Osteoblast (primary cell): ENCODE measurements around the gene BCAS3. TPM values are rescaled to one million over a fixed set of nuclear protein-coding genes. Genes with fewer than 3 reads are reported as not detected.
A peak's percentile ranks its signal among the peaks of the same experiment; 100 is the strongest.

Source experiments
- DNase-seq: peaks from one replicate; pipeline ENCODE4 v3.0.0; 2011; ENCODE audit warnings: low spot score, mixed read lengths; ENCODE audit not compliant: insufficient read length; ENCODE audit errors: missing footprints
- H2AFZ ChIP-seq: 2 replicates; pipeline ENCODE4 v1.6.0; 2011; ENCODE audit warnings: mild to moderate bottlenecking, low read length
- H3K27ac ChIP-seq: 2 replicates; pipeline ENCODE4 v1.5.1; 2011; ENCODE audit warnings: mild to moderate bottlenecking, low read depth, low read length, moderate library complexity
- H3K27me3 ChIP-seq: 2 replicates; pipeline ENCODE4 v1.6.0; 2012; ENCODE audit warnings: mild to moderate bottlenecking, control low read depth, inconsistent platforms, low read length, moderate library complexity; ENCODE audit not compliant: insufficient read depth
- H3K36me3 ChIP-seq: 2 replicates; pipeline ENCODE4 v1.5.1; 2011; ENCODE audit warnings: mild to moderate bottlenecking, low read length, control low read depth, moderate library complexity; ENCODE audit not compliant: insufficient read depth
- H3K4me1 ChIP-seq: 2 replicates; pipeline ENCODE4 v1.5.1; 2011; ENCODE audit warnings: mild to moderate bottlenecking, low read length, control low read depth, moderate library complexity; ENCODE audit not compliant: insufficient read depth
- H3K4me2 ChIP-seq: 2 replicates; pipeline ENCODE4 v1.6.0; 2011; ENCODE audit warnings: mild to moderate bottlenecking, low read length; ENCODE audit not compliant: insufficient read depth
- H3K4me3 ChIP-seq: fragments of 200-600 bp; sonication (generic); 3 replicates; pipeline ENCODE4 v1.5.1; 2012; ENCODE audit warnings: mild to moderate bottlenecking, low read length, inconsistent platforms; ENCODE audit not compliant: insufficient read depth
- H3K79me2 ChIP-seq: 2 replicates; pipeline ENCODE4 v1.6.0; 2012; ENCODE audit warnings: mild to moderate bottlenecking, low read length, control low read depth, inconsistent platforms; ENCODE audit not compliant: insufficient read depth
- H3K9me3 ChIP-seq: 2 replicates; pipeline ENCODE4 v1.5.1; 2011; ENCODE audit warnings: low read depth, low read length, control low read depth
- H4K20me1 ChIP-seq: 2 replicates; pipeline ENCODE4 v1.6.0; 2012; ENCODE audit warnings: mild to moderate bottlenecking, low read length, control low read depth; ENCODE audit not compliant: insufficient read depth
- total RNA-seq: library from RNA; depleted of rRNA; stranded (reverse); fragments of >200 nt; gene quantifications from 2 replicates; pipeline ENCODE4 v1.2.3, GENCODE V29; 2012
- TF ChIP-seq, protein P1 (sequence below): IDR thresholded peaks from 2 replicates; pipeline ENCODE4 v1.5.1; 2011; ENCODE audit warnings: mild to moderate bottlenecking, low read depth, low read length, moderate library complexity; ENCODE audit errors: extremely low read depth

BCAS3 gene
- total RNA-seq, 1 donor, result 31.5 TPM

DNA sequence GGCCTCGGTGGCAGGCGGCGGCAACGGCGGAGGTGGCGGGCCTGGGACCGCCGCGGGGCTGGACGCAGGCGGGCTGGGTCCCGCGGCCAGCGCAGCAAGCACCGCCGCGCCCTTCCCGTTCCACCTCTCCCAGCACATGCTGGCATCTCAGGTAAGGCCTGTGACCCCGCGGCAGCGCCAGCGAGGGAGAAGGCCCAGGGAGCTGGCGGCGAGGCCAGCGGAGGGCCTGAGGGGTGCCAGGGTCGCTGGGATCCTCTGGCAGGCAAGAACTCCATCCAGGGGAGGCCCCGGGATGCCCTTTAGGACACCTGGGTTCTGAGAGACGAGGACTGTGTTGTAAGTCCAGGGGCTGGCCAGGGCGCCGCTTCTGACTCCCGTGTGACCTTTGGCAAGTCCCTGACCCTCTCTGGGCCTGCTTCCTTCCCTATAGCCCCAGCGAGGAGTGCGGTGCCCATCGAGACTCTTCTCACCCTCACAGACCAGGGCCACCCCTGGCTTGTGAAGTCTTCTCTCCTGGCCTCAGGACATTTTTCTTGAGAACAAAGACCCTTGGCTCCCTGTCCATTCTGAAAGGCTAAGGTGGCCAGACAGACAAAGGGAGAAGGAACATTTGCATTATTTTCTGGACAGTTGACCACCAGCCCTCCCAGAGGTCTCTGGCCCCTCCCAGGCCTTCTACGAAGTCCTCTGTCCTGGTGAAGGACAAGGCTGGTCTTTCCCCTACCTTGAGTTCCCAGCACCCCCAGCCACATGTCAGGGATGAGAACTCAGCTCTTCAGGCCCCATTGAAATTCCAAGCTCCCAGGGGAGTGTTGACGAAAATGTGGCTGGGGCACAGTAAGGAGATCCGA is 728.3 kb downstream of the BCAS3 start:
- Histone ChIP-seq H2AFZ (no peak overlapping the region), H3K4me1 (peaks cover 36% of the 10 kb centered on the region), H3K4me2 (no peak overlapping the region), H3K4me3 (no peak overlapping the region), H3K36me3 (peaks cover 57% of the 10 kb centered on the region), H3K9me3 (no peaks in the 10 kb centered on the region), H3K27me3 (no peaks in the 10 kb centered on the region), H4K20me1 (peaks cover 25% of the 10 kb centered on the region), H3K79me2 (peaks cover 79% of the 10 kb centered on the region), H3K27ac (no peak overlapping the region)
- TF ChIP-seq, protein P1, sequence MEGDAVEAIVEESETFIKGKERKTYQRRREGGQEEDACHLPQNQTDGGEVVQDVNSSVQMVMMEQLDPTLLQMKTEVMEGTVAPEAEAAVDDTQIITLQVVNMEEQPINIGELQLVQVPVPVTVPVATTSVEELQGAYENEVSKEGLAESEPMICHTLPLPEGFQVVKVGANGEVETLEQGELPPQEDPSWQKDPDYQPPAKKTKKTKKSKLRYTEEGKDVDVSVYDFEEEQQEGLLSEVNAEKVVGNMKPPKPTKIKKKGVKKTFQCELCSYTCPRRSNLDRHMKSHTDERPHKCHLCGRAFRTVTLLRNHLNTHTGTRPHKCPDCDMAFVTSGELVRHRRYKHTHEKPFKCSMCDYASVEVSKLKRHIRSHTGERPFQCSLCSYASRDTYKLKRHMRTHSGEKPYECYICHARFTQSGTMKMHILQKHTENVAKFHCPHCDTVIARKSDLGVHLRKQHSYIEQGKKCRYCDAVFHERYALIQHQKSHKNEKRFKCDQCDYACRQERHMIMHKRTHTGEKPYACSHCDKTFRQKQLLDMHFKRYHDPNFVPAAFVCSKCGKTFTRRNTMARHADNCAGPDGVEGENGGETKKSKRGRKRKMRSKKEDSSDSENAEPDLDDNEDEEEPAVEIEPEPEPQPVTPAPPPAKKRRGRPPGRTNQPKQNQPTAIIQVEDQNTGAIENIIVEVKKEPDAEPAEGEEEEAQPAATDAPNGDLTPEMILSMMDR, result no peak
- DNase-seq, result peak; percentile 80

DNA sequence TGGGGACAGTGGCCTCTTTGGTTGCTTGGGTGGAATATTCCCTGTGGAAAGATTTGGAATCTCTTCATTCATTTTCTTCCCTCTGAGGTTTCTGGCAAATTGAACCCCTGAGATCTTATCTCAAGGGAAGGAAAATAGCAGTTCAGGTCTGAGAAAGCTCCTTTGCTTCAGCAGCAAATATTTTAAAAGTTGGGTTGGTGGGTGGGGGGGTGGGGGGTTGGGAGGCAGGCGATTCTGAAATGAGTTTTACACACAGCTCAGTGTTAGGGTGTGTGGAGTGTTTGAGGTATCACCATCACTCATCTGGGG is 728.8 kb downstream of the BCAS3 start:
- Histone ChIP-seq H3K79me2 (peaks cover 73% of the 10 kb centered on the region), H3K4me2 (no peak overlapping the region), H2AFZ (no peak overlapping the region), H3K27me3 (no peaks in the 10 kb centered on the region), H4K20me1 (peaks cover 20% of the 10 kb centered on the region), H3K4me3 (no peak overlapping the region), H3K27ac (no peak overlapping the region), H3K36me3 (peaks cover 57% of the 10 kb centered on the region), H3K9me3 (no peaks in the 10 kb centered on the region), H3K4me1 (peaks cover 39% of the 10 kb centered on the region)
- peak; percentile 78 for DNase-seq
- TF ChIP-seq, protein P1, result no peak

DNA sequence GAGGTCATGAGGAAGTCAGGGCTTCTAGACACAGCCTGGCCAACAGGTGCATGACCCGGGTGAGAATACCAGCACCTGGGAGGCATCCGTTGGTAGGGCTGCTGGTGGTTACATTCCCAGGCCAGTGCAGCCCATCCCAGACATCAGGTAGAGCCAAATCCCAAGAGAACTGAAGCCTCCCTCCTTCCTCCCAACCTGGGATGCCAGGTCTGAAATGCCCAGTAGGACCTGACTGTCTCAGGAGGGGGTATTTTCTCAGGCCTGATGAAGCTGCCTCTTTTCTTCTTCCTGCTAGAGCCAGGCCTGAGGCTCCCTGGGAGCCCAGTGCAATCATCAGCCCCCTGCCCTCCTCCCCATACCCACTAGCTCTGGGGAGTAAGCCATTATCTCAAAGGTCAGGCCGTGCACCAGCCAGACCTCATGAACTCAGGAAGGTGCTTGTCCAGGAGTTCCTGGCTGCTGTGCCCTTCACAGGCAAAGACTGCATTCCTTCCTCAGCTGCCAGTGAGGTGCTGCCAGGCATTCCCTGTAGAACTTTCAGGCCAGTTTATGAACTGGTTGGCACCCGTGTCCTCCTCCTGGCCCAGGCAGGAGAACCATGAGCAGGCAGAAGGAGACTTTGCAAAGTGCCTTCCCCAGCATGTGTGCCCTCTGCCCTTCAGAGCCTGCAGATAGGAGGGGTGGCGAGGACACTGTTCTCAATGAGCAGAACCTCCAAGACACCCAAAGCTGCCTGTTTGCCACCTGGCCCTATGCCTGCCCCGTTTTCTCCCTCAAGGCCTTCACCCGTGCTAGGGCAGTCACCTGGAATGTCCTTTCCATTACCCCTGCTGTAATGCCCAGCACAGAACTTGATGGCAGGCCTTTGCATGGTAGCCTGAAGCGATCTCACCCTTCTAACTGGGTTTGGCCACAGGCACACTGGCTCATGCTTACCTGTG is 729.6 kb downstream of the BCAS3 start:
- H2AFZ ChIP-seq, result no peak overlapping the region
- H3K4me1 ChIP-seq, result peaks cover 35% of the 10 kb centered on the region
- H3K9me3 ChIP-seq, result no peaks in the 10 kb centered on the region
- H3K4me2 ChIP-seq, result no peak overlapping the region
- H3K27ac ChIP-seq, result peak overlapping the region; percentile 12
- no peaks in the 10 kb centered on the region for H3K27me3 ChIP-seq
- peaks cover 65% of the 10 kb centered on the region for H3K79me2 ChIP-seq
- TF ChIP-seq, protein P1, result no peak
- H3K36me3 ChIP-seq, result peaks cover 57% of the 10 kb centered on the region
- peak; percentile 70 for DNase-seq
- H3K4me3 ChIP-seq, result no peak overlapping the region
- H4K20me1 ChIP-seq, result peaks cover 13% of the 10 kb centered on the region
